ENCODE data around the gene KRTAP4-16.
"Not testable (repeated sequence)": the region's sequence is repeated elsewhere in the genome, so short reads cannot be mapped to it uniquely, and the experiment has no call there.

KRTAP4-16 gene

GRCh38 chr17:41119696-41120690 lies 18.0 kb upstream of the KRTAP4-16 start:
- in situ Hi-C loops (cut with MboI; ENCODE audit: low sequenced_read_pairs): not testable (repeated sequence)

- in situ Hi-C loops (cut with MboI; ENCODE audit: low sequenced_read_pairs): no loop called here
These were observed 16.7 kb upstream of the KRTAP4-16 start for GRCh38 chr17:41118721-41119120.

- in situ Hi-C loops (cut with MboI; ENCODE audit: low sequenced_read_pairs): not testable (repeated sequence)
These were observed 15.9 kb upstream of the KRTAP4-16 start, which contains the start of gene KRTAP4-11 for GRCh38 chr17:41117846-41118386. Gene KRTAP4-11 (minus strand): TSS chr17:41118373. CDS start chr17:41118315, 58 bp downstream.

DNA sequence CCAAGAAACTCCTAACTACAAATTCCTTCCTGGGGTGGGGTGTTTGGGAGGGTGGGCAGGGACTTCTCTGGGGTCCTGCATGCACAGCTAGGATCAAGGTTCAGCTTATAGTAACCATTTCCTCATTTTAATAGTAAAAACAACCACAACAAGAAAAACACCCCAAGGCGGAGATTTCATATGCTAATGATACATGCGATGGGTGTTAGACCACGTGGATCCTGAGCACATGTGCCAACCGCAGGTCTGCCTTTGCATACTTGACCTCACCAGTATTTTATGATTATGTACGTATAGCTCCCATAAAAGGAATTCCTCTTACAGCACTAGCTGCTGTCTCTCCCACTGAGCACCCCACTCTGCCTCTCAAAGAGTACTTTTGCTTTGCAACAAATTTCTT lies 14.3 kb upstream of the KRTAP4-16 start:
- in situ Hi-C loops (cut with MboI; ENCODE audit: low sequenced_read_pairs): no loop called here

DNA sequence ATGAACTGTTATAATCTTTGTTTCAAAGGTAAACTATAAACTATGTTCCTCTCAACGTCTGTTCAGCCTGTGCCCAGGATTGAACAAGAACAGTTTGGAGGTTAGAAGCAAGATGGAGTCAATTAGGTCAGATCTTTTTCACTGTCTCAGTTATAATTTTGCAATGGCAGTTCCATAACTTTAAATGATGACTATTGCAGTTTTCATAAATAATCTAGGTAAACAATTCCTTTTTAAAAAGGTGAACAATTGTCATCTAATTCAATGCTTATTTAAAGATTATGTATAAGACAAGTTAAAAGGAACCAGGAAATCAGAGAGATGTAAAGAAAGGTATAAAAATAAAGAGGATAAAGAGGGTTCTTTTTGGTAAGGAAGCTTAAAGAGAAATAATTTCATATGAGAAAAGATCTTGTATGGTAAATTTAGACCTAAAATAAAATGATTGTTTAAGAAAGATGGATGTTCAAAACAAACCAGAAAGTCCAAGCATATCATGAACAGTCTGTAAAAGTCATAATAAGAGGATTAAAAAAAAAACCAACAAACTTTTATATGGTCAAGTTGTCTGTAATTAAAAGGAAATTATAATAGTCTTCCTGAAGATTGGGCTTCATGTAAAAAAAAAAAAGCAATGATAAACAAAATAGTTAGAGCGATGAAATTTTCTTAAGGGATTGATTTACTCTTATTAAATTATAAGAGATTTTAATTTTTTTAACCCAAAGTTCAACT lies 9.3 kb upstream of the KRTAP4-16 start:
- in situ Hi-C loops (cut with MboI; ENCODE audit: low sequenced_read_pairs): no loop called here

- in situ Hi-C loops (cut with MboI; ENCODE audit: low sequenced_read_pairs): not testable (repeated sequence)
These were observed 6.8 kb upstream of the KRTAP4-16 start for GRCh38 chr17:41108728-41109386.

DNA sequence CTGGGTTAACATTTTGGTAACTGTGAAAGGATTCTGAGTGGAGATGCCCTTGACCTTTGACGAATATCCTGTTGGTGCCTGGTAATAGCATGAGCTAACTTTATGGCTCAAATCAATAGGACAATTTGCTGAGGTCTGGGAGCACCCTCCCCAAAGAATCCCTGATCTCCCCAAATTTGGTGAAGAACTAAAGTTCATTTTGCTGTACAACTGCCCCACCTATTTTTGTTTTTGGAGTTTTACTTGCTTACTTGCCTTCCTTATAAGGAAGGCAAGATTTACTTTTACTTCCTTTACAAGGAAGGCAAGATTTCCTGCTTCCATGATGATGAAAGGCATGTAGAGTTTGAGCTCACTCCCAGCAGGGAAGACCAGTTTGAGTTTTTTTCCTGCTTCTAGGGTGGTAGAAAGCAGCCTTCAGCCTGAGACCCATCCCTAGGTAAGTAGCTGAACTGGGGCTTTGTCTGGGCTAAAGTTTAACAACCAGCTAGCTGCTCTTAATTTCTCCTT lies 6.0 kb upstream of the KRTAP4-16 start:
- in situ Hi-C loops (cut with MboI; ENCODE audit: low sequenced_read_pairs): no loop called here

DNA sequence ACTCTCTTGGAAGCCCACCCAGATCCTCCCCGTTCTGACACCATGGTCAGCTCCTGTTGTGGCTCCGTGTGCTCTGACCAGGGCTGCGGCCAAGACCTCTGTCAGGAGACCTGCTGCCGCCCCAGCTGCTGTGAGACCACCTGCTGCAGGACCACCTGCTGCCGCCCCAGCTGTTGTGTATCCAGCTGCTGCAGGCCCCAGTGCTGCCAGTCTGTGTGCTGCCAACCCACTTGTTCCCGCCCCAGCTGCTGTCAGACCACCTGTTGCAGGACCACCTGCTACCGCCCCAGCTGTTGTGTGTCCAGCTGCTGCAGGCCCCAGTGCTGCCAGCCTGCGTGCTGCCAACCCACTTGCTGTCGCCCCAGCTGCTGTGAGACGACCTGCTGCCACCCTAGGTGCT lies 3.3 kb upstream of the KRTAP4-16 start, which contains the start of gene KRTAP4-9:
KRTAP4-9 (plus strand) TSS at position 43 of the 400 bp plus-strand sequence; CDS start at position 43, 0 bp downstream.
- in situ Hi-C loops (cut with MboI; ENCODE audit: low sequenced_read_pairs): not testable (repeated sequence)

- in situ Hi-C loops (cut with MboI; ENCODE audit: low sequenced_read_pairs): not testable (repeated sequence)
These were observed 2.5 kb upstream of the KRTAP4-16 start for GRCh38 chr17:41104386-41105038.

DNA sequence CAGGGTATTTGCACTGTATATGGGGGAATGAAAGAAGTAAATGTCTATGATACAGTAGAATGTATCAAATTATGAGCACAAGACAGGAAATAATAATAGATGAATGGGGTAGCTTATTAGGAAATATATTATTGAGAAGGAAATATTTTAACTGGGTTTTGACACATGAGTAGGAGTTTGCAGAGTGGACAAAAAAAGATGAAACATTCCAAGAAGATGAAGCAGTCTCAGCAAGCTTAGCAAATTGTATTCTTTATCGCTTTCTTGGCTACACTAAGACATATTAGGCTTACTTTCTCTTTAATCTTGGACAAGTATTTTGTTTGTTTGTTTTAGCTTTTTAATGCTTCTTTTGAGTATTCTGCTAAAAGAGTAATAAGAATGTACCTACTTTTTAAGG lies 1.9 kb upstream of the KRTAP4-16 start:
- in situ Hi-C loops (cut with MboI; ENCODE audit: low sequenced_read_pairs): no loop called here

DNA sequence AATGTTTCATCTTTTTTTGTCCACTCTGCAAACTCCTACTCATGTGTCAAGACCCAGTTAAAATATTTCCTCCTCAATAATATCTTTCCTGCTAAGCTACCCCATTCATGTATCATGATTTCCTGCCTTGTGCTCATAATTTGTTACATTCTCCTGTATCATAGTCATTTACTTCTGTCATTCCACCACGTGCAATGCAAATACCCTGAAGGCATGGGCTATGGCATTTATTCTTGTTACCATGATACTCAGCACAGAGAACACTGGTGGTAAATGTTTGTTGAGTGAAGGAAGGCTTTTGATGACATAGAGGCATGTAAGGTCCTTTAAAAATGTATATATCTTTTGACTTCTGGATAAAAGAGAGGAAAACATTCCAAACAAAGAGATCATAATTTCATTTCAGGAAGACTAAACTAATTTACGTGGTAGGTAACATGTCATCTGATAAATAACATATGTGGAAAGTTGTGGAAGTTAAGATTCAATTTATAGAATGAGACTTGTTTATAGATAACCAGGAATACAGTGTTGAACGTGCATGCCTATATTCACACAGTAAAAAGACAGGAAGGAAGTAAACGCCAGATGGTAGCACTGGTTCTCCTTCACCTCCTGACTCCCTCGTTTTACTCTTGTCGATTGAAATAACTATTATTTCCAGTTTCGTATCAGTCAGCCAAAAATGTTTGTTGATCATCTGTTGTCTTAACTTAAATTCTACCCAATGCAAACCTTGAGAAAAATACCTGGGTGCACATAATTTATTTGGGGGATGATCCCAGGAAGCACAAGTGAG lies 2.1 kb downstream of the KRTAP4-16 start:
- in situ Hi-C loops (cut with MboI; ENCODE audit: low sequenced_read_pairs): not testable (repeated sequence)

DNA sequence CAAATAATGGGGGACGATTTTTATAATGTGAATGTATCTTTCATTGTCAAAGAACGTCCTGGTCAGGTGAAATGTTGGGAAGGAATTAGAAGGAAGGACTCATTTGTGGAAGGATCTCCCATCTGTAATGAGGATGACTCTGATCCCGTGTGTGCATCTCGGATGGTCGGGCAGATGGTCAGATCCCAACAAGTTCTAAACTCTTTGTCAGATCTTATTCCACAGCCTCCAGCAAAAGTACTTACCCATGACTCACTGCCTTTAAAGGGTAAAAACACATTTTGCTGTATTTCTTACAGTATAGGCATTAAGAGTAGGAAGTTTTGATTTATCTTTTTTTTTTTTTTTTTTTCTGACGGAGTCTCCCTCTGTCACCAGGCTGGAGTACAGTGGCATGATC lies 3.5 kb downstream of the KRTAP4-16 start:
- in situ Hi-C loops (cut with MboI; ENCODE audit: low sequenced_read_pairs): no loop called here

DNA sequence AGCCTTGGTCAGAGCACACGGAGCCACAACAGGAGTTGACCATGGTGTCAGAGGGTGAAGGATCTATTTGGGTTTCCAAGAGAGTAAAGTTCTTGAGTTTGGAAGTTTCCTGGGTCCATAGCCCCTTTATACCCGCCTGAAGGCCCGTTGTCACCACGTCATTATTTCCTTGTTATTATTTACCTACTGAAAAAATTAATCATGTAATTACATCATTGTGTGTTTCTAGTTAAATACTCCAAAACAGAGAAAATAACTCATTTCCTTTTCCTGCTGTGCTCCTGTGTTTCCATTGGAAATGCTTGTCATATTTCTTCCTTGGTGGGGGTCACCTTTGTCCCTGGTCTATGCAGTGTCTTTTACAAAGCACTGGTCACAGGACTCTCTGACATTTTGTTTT lies 4.0 kb downstream of the KRTAP4-16 start, which contains the start of gene KRTAP4-8:
KRTAP4-8 (minus strand) TSS at position 101 of the 400 bp plus-strand sequence; CDS start at position 43, 58 bp downstream.
- in situ Hi-C loops (cut with MboI; ENCODE audit: low sequenced_read_pairs): no loop called here

DNA sequence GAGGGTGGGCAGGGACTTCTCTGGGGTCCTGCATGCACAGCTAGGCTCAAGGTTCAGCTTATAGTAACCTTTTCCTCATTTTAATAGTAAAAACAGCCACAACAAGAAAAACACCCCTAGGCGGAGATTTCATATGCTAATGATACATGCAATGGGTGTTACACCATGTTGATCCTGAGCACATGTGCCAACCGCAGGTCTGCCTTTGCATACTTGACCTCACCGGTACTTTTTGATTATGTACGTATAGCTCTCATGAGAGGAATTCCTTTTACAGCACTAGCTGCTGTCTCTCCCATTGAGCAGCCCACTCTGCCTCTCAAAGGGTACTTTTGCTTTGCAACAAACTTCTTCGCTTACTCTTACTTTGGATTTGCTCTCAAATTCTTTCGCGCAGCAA lies 6.0 kb downstream of the KRTAP4-16 start:
- in situ Hi-C loops (cut with MboI; ENCODE audit: low sequenced_read_pairs): no loop called here

- in situ Hi-C loops (cut with MboI; ENCODE audit: low sequenced_read_pairs): not testable (repeated sequence)
These were observed 13.2 kb downstream of the KRTAP4-16 start for GRCh38 chr17:41088760-41089352.

DNA sequence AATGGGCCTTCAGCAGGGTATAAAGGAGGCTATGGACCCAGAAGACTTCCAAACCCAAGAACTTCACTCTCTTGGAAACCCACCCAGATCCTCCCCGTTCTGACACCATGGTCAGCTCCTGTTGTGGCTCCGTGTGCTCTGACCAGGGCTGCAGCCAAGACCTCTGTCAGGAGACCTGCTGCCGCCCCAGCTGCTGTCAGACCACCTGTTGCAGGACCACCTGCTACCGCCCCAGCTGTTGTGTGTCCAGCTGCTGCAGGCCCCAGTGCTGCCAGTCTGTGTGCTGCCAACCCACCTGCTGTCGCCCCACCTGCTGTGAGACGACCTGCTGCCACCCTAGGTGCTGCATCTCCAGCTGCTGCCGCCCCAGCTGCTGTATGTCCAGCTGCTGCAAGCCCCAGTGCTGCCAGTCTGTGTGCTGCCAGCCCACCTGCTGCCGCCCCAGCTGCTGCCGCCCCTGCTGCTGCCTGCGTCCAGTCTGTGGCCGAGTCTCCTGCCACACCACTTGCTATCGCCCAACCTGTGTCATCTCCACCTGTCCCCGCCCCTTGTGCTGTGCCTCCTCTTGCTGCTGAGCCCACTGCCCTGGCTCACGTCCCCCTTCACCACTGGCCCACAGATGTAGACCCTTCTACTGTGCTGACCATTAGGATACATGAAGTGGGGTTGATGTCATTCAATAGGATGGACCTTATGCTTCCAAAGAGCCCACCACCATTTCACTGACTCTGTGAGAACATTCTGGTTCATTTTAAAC lies 17.7 kb downstream of the KRTAP4-16 start, which contains the start of gene KRTAP4-7:
KRTAP4-7 (plus strand) TSS at position 51 of the 757 bp plus-strand sequence; CDS start at position 108, 57 bp downstream.
- in situ Hi-C loops (cut with MboI; ENCODE audit: low sequenced_read_pairs): not testable (repeated sequence)

DNA sequence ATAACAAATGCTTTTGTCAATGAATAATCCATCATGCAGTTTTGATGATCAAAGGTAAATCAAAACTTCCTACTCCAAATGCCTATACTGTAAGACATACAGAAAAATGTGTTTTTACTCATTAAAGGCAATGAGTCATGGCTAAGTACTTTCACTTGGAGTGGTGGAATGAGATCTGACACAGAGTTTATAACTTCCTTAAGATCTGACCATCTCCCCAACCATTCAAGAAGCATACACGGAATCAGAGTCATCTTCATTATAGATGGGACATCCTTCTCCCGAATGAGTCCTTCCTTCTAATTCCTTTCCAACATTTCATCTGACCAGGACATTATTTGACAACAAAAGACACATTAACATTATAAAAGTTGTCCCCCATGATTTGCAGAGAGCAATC lies 18.6 kb downstream of the KRTAP4-16 start:
- in situ Hi-C loops (cut with MboI; ENCODE audit: low sequenced_read_pairs): not testable (repeated sequence)

GRCh38 chr17:41082626-41083025 lies 19.4 kb downstream of the KRTAP4-16 start:
- in situ Hi-C loops (cut with MboI; ENCODE audit: low sequenced_read_pairs): no loop called here
